Measurements from ENCODE around the gene NUP210. TPM values are rescaled to one million over a fixed set of nuclear protein-coding genes. Genes with fewer than 3 reads are reported as not detected.

Gene NUP210
- total and polyA plus RNA-seq, 2 of the 13 experiments (the other 11 are each of a cell fraction or from before 2014, with no cell fraction given) = 31.6 to 35.2 TPM

- no peak overlapping the region for H2AFZ ChIP-seq (ENCODE audit: low read length)
- DNase-seq (ENCODE audit: low spot score) (no peak), FAIRE-seq (no peak), ATAC-seq (no peak)
- H3K79me2 ChIP-seq (ENCODE audit: insufficient read depth, low read length) = peaks cover 58% of the 10 kb centered on the region
- H3K4me2 ChIP-seq (ENCODE audit: low read depth, low read length) = no peak overlapping the region
- peaks cover 41% of the 10 kb centered on the region for H3K4me1 ChIP-seq (ENCODE audit: insufficient read depth, low read length)
- intact Hi-C loops (cut with micrococcal nuclease; ENCODE audit: unreplicated experiment) = no loop called here
- H3K9me3 ChIP-seq (ENCODE audit: low read length) = no peaks in the 10 kb centered on the region
- no TSS peak for BruUV-seq (replicated peaks)
- POLR2A ChIA-PET = interaction anchor here (2.0 kb wide), 1 partner anchor 13 kb away, joined by 6 read pairs; no protein-coding TSS in a partner anchor
- no peak overlapping the region for H3K9ac ChIP-seq (ENCODE audit: insufficient read depth, low read depth, low read length)
- in situ Hi-C loops (cut with HindIII; ENCODE audit: extremely low pct_ligation_motif_present, low pct_unique_long_range_greater_than_20kb) = no loop called here
- H4K20me1 ChIP-seq (ENCODE audit: insufficient read depth, low read length) = peaks cover 2% of the 10 kb centered on the region; the same call in 1 of the 2 replicates
- CTCF ChIA-PET (ENCODE audit: low intra/inter-chr PET ratio, low total read pairs) = no interaction called here
- TF ChIP-seq SMC3 (IDR thresholded peaks at IDR 0.05; ENCODE audit: low read length) = no peak
- no peak for TF ChIP-seq TAF15 (IDR thresholded peaks at IDR 0.05; ENCODE audit: low read depth, low read length, poor library complexity, severe bottlenecking)
- no peak for TF ChIP-seq HNRNPL (IDR thresholded peaks at IDR 0.05; ENCODE audit: low read depth, low read length)
- TF ChIP-seq, protein P1, sequence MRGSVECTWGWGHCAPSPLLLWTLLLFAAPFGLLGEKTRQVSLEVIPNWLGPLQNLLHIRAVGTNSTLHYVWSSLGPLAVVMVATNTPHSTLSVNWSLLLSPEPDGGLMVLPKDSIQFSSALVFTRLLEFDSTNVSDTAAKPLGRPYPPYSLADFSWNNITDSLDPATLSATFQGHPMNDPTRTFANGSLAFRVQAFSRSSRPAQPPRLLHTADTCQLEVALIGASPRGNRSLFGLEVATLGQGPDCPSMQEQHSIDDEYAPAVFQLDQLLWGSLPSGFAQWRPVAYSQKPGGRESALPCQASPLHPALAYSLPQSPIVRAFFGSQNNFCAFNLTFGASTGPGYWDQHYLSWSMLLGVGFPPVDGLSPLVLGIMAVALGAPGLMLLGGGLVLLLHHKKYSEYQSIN (CRISPR knock-in tag; IDR thresholded peaks at IDR 0.05; ENCODE audit: borderline replicate concordance) = no peak
- no peak for TF ChIP-seq JUN (CRISPR knock-in tag; IDR thresholded peaks at IDR 0.05)
- TF ChIP-seq ELF3 (CRISPR knock-in tag; IDR thresholded peaks at IDR 0.05) = no peak
- TF ChIP-seq ZNF563 (CRISPR knock-in tag; IDR thresholded peaks at IDR 0.05) = no peak
- 91% methylated on average over 13 of the region's 14 CpGs for WGBS (ENCODE audit: low lambda C conversion rate)
- H3K27ac ChIP-seq (ENCODE audit: extremely low read length, insufficient read depth, low read length) = no peak overlapping the region
- no peak overlapping the region for H3K4me3 ChIP-seq (replicated peaks in 1 of 3; ENCODE audit: insufficient read depth in 1 of 3, low read depth in 2 of 3, low read length in 3 of 3)
- no peaks in the 10 kb centered on the region for H3K27me3 ChIP-seq (ENCODE audit: control insufficient read depth in 1 of 2, insufficient read depth in 2 of 2, low read length in 2 of 2)
- H3K36me3 ChIP-seq (replicated peaks in 1 of 2; ENCODE audit: control insufficient read depth in 1 of 2, insufficient read depth in 2 of 2, low read length in 2 of 2) = peaks cover 0 to 15% of the 10 kb centered on the region in 2 experiments; a peak in 2 of 5 replicates
These were observed 143.5 kb downstream of the NUP210 start for GRCh38 chr3:13276438-13277195.

Data from HepG2 (cell line).